Cardiac fibroblast (primary cell): Measurements from ENCODE around the gene RXFP1.
A peak's percentile ranks its signal among the peaks of the same experiment; 100 is the strongest.

ENCODE experiments used
- DNase-seq, 2 donors: peaks; one replicate each; pipeline versions ENCODE4 v3.0.0 to v3.0.0-alpha.2; 2010; ENCODE audit warnings: low read depth in 2 of 2
- H3K4me3 ChIP-seq, 2 donors: replicated peaks in 1 of 2; 1 replicate in 1 of 2; 2 replicates in 1 of 2; pipeline ENCODE4 v1.5.1; 2011; ENCODE audit warnings: low read depth in 2 of 2, low read length in 2 of 2, mild to moderate bottlenecking in 2 of 2, moderate library complexity in 1 of 2
- TF ChIP-seq, protein P1 (sequence below): IDR thresholded peaks from one replicate; pipeline ENCODE4 v1.5.1; 2011; ENCODE audit warnings: low read depth, mild to moderate bottlenecking, low read length, inconsistent platforms

The RXFP1 gene

GRCh38 chr4:158664806-158665205, 143.1 kb downstream of the RXFP1 start:
- H3K4me3 ChIP-seq, result no peak overlapping the region
- DNase-seq, result no peak
- TF ChIP-seq, protein P1, sequence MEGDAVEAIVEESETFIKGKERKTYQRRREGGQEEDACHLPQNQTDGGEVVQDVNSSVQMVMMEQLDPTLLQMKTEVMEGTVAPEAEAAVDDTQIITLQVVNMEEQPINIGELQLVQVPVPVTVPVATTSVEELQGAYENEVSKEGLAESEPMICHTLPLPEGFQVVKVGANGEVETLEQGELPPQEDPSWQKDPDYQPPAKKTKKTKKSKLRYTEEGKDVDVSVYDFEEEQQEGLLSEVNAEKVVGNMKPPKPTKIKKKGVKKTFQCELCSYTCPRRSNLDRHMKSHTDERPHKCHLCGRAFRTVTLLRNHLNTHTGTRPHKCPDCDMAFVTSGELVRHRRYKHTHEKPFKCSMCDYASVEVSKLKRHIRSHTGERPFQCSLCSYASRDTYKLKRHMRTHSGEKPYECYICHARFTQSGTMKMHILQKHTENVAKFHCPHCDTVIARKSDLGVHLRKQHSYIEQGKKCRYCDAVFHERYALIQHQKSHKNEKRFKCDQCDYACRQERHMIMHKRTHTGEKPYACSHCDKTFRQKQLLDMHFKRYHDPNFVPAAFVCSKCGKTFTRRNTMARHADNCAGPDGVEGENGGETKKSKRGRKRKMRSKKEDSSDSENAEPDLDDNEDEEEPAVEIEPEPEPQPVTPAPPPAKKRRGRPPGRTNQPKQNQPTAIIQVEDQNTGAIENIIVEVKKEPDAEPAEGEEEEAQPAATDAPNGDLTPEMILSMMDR, result no peak

- no peak overlapping the region for H3K4me3 ChIP-seq
- DNase-seq, result no peak
- TF ChIP-seq, protein P1, result no peak
Observed at GRCh38 chr4:158666892-158667291, 145.2 kb downstream of the RXFP1 start.

DNA sequence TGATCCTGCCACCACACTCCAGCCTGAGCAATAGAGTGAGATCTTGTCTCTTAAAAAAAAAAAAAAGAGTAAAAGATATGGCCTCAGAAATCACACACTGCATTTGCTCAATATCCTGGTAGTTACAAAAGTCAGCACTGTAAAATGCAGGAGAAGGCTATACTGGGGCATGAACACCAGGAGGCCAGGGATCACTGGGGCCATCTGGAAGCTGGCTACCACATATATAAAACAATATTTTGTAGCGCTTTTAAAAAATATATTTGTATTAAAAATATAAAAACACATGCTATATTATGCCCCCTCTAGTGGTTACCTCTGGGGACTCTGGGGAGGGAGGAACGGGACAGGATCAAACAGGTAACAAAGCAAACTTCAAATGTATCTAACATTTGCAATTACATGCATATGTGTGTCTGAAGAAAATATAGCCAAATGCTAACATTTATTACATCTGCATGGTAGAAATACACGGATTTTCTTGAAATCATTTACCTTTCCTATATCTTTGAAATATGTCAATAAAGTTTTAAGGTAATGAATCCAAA, 146.0 kb downstream of the RXFP1 start:
- TF ChIP-seq, protein P1, result peak; percentile 80
- no peak overlapping the region for H3K4me3 ChIP-seq
- peak; percentile 48 to 63 for DNase-seq

DNA sequence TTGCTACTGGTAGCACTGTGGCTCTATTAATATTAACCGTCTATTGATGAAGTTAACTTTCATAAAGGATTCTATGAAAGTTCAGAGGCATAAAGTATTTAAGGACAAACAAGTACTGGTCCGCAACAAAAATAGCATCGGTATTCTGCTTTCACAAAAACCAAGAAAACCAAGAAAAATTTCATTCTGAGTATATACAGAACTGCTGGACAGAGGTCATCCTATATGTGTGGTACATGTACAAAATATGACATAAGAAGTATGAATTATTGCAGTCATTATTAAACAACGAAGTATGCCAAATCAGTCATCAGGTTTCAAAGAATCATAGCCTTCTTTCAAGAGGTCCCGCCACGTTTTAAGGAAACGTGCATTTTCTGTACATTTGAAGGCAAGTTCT, 147.6 kb downstream of the RXFP1 start:
- no peak for DNase-seq
- H3K4me3 ChIP-seq, result no peak overlapping the region
- TF ChIP-seq, protein P1, result no peak

DNA sequence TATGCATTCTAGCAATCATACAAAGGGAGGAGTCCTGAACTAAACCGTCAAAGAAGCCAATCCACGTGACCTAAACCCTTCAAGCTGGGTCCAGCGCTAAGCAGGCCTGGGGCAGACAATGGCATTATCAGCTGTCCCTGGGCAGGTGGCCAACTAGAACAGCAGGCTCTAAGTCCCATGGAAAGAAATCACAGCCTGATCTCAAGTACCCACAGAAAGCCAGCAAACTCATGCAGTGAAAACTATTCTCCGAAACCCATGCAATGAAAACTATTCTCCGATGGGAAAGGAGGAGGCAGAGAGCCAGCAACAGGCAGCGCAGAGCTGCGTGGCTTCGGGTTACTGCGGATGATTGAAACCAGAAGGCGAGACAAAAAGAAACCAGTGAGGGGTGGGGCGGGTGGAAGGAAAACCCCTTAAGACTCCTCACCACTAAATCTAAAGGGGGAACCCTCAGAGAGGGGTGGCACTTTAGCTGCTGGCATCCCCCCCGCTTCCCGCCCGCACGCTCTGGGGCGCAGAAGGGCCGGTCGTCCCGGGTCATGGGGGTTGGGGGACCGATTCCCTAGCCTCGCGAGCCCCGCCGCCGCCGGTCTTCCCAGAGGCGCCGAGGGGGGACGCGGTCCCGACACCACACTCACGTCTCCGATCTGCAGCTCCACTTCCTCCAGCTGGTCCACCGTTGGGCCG, 149.4 kb downstream of the RXFP1 start:
- peak overlapping the region; percentile 94 to 96 for H3K4me3 ChIP-seq
- DNase-seq, result peak; percentile 81 to 93
- TF ChIP-seq, protein P1, result no peak

GRCh38 chr4:158671665-158671914, 149.9 kb downstream of the RXFP1 start, which contains the start of gene C4orf46:
Gene C4orf46, minus strand, starts transcription at chr4:158671887. Its CDS starts 86 bp downstream, at chr4:158671801.
- no peak for DNase-seq
- peak within 1 kb of the TSS; percentile 94 to 96 for H3K4me3 ChIP-seq
- TF ChIP-seq, protein P1, result no peak
